Liver (tissue), 9 donors: ENCODE data around the gene PHF23. TPM values are rescaled to one million over a fixed set of nuclear protein-coding genes. Genes with fewer than 3 reads are reported as not detected.

Experiments used
- DNase-seq: peaks from one replicate; pipeline ENCODE4 v3.0.0-alpha.2; 2017; ENCODE audit warnings: low spot score
- H3K27ac ChIP-seq, 2 donors: one replicate each; pipeline ENCODE4 v1.7.0; 2013; ENCODE audit warnings: inconsistent platforms in 2 of 2, low read length in 2 of 2, control low read depth in 1 of 2, low read depth in 1 of 2, mild to moderate bottlenecking in 1 of 2
- H3K27me3 ChIP-seq, 4 donors: one replicate each; pipeline versions ENCODE4 v1.6.1 to v1.7.0; 2013; ENCODE audit warnings: low read length in 3 of 4, inconsistent platforms in 1 of 4, mild to moderate bottlenecking in 1 of 4, moderate library complexity in 1 of 4; ENCODE audit not compliant: control insufficient read depth in 4 of 4, insufficient read depth in 4 of 4
- H3K36me3 ChIP-seq, 4 donors: one replicate each; pipeline versions ENCODE4 v1.6.1 to v1.7.0; 2013; ENCODE audit warnings: low read length in 3 of 4, mild to moderate bottlenecking in 3 of 4, low read depth in 1 of 4, moderate library complexity in 1 of 4; ENCODE audit not compliant: control insufficient read depth in 4 of 4, insufficient read depth in 3 of 4
- H3K4me1 ChIP-seq, 4 donors: one replicate each; pipeline versions ENCODE4 v1.6.1 to v1.7.0; 2013; ENCODE audit warnings: low read length in 3 of 4, mild to moderate bottlenecking in 3 of 4, moderate library complexity in 1 of 4; ENCODE audit not compliant: control insufficient read depth in 4 of 4, insufficient read depth in 4 of 4
- H3K4me3 ChIP-seq, 3 donors: one replicate each; pipeline versions ENCODE4 v1.6.1 to v1.7.0; 2013; ENCODE audit warnings: low read length in 3 of 3, control low read depth in 1 of 3, low read depth in 1 of 3, mild to moderate bottlenecking in 1 of 3
- H3K9ac ChIP-seq, 2 donors: one replicate each; pipeline ENCODE4 v1.7.0; 2013; ENCODE audit warnings: low read length in 2 of 2, mild to moderate bottlenecking in 2 of 2, moderate library complexity in 2 of 2, control low read depth in 1 of 2, low read depth in 1 of 2
- H3K9me3 ChIP-seq, 4 donors: one replicate each; pipeline versions ENCODE4 v1.6.1 to v1.7.0; 2013; ENCODE audit warnings: low read length in 3 of 4; ENCODE audit not compliant: control insufficient read depth in 4 of 4
- ATF3 ChIP-seq: IDR thresholded peaks from 2 replicates; pipeline ENCODE4 v1.6.1; 2016; ENCODE audit warnings: antibody characterized with exemption
- EGR1 ChIP-seq, 2 donors: IDR thresholded peaks; 2 replicates each; pipeline ENCODE4 v1.6.1; 2016 to 2018; ENCODE audit warnings: antibody characterized with exemption in 2 of 2, low read depth in 2 of 2
- FOXA1 ChIP-seq: IDR thresholded peaks from 2 replicates; pipeline ENCODE4 v1.6.1; 2016; ENCODE audit warnings: antibody characterized with exemption
- GABPA ChIP-seq, 2 donors: IDR thresholded peaks in 1 of 2; conservative IDR thresholded peaks in 1 of 2; 2 replicates each; pipeline ENCODE4 v1.6.1; 2016; ENCODE audit warnings: antibody characterized with exemption in 2 of 2, mild to moderate bottlenecking in 1 of 2, moderate library complexity in 1 of 2
- HNF4A ChIP-seq, 2 donors: conservative IDR thresholded peaks; 2 replicates each; pipeline ENCODE4 v1.6.1; 2016; ENCODE audit warnings: antibody characterized with exemption in 2 of 2, mild to moderate bottlenecking in 2 of 2
- HNF4G ChIP-seq: IDR thresholded peaks from 2 replicates; pipeline ENCODE4 v1.6.1; 2016; ENCODE audit warnings: antibody characterized with exemption
- NR2F2 ChIP-seq: IDR thresholded peaks from 2 replicates; pipeline ENCODE4 v1.6.1; 2016; ENCODE audit warnings: antibody characterized with exemption
- RAD21 ChIP-seq, 2 donors: IDR thresholded peaks; 2 replicates each; pipeline ENCODE4 v1.6.1; 2016; ENCODE audit warnings: antibody characterized with exemption in 2 of 2, mild to moderate bottlenecking in 2 of 2
- REST ChIP-seq: IDR thresholded peaks from 2 replicates; pipeline ENCODE4 v1.6.1; 2016; ENCODE audit warnings: antibody characterized with exemption, mild to moderate bottlenecking
- RXRA ChIP-seq, 2 donors: IDR thresholded peaks; 2 replicates each; pipeline ENCODE4 v1.6.1; 2017 to 2018; ENCODE audit warnings: antibody characterized with exemption in 2 of 2, mild to moderate bottlenecking in 1 of 2
- SP1 ChIP-seq: IDR thresholded peaks from 2 replicates; pipeline ENCODE4 v1.6.1; 2018; ENCODE audit warnings: antibody characterized with exemption, mild to moderate bottlenecking
- TAF1 ChIP-seq: conservative IDR thresholded peaks from 2 replicates; pipeline ENCODE4 v1.6.1; 2016; ENCODE audit warnings: antibody characterized with exemption, mild to moderate bottlenecking
- YY1 ChIP-seq: IDR thresholded peaks from 2 replicates; pipeline ENCODE4 v1.6.1; 2016; ENCODE audit warnings: antibody characterized with exemption, mild to moderate bottlenecking
- WGBS: extraction: QIAGEN DNeasy Blood & Tissue Kit; methylation state at CpG from one replicate; pipeline ENCODE4 v1.1.7; 2013; 5-methylcytosine and 5-hydroxymethylcytosine counted together
- polyA plus RNA-seq, 2 donors: library from polyadenylated mRNA; stranded (reverse) in 1 of 2; unstranded in 1 of 2; fragments of 200-250 nt in 1 of 2; fragments of >200 nt in 1 of 2; fragmentation: Nextera tagmentation in 1 of 2; extraction: Ambion mirVana in 1 of 2; gene quantifications; one replicate each; pipeline versions ENCODE4 v1.2.1 to v1.2.3, GENCODE V29; 2013 to 2015
- total RNA-seq, 2 donors: library from RNA; depleted of rRNA; stranded (reverse); fragments of >200 nt; gene quantifications; one replicate each; pipeline ENCODE4 v1.2.3, GENCODE V29; 2014
- TF ChIP-seq, protein P1 (sequence below): IDR thresholded peaks from 2 replicates; pipeline ENCODE4 v1.6.1; 2016; ENCODE audit warnings: antibody characterized with exemption
- TF ChIP-seq, protein P2 (sequence below): IDR thresholded peaks from 2 replicates; pipeline ENCODE4 v1.6.1; 2016; ENCODE audit warnings: antibody characterized with exemption
- donor health status: healthy.
- donor health status: healthy.
- donor health status: healthy.
- donor health status: healthy.
- donor health status: healthy.

The PHF23 gene
- total and polyA plus RNA-seq, 4 donors = 14.0 to 18.3 (median 15.2) TPM

- TF ChIP-seq REST (no peak), YY1 (peak; percentile 82), EGR1 (IDR thresholded peaks at IDR 0.05; ENCODE audit: low read depth in 2 of 2) (no peak), HNF4A (conservative IDR thresholded peaks at IDR 0.05) (peak in 1 of 2 donors; percentile 10)
These were observed 4.9 kb downstream of the PHF23 start, which contains the start of gene DVL2 (continued) for GRCh38 chr17:7234083-7234951.

GRCh38 chr17:7233701-7234082 lies 5.6 kb downstream of the PHF23 start:
- H3K4me3 ChIP-seq = peak overlapping the region; percentile 71 to 98 (median 87)
- TF ChIP-seq NR2F2 = no peak
- TF ChIP-seq YY1 = no peak
- TF ChIP-seq RXRA (IDR thresholded peaks at IDR 0.05) = no peak
- no peak for TF ChIP-seq FOXA1
- no peak for TF ChIP-seq RAD21 (IDR thresholded peaks at IDR 0.05)
- TF ChIP-seq, protein P1, sequence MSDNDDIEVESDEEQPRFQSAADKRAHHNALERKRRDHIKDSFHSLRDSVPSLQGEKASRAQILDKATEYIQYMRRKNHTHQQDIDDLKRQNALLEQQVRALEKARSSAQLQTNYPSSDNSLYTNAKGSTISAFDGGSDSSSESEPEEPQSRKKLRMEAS = no peak
- TF ChIP-seq SP1 = no peak
- TF ChIP-seq ATF3 = no peak
- TF ChIP-seq HNF4A (conservative IDR thresholded peaks at IDR 0.05) = no peak
- TF ChIP-seq, protein P2, sequence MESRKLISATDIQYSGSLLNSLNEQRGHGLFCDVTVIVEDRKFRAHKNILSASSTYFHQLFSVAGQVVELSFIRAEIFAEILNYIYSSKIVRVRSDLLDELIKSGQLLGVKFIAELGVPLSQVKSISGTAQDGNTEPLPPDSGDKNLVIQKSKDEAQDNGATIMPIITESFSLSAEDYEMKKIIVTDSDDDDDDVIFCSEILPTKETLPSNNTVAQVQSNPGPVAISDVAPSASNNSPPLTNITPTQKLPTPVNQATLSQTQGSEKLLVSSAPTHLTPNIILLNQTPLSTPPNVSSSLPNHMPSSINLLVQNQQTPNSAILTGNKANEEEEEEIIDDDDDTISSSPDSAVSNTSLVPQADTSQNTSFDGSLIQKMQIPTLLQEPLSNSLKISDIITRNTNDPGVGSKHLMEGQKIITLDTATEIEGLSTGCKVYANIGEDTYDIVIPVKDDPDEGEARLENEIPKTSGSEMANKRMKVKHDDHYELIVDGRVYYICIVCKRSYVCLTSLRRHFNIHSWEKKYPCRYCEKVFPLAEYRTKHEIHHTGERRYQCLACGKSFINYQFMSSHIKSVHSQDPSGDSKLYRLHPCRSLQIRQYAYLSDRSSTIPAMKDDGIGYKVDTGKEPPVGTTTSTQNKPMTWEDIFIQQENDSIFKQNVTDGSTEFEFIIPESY = no peak
- peak overlapping the region; percentile 89 to 90 for H3K27ac ChIP-seq
- peaks cover 14 to 31% (median 17%) of the 10 kb centered on the region in 4 donors for H3K36me3 ChIP-seq
- H3K4me1 ChIP-seq = peaks cover 4 to 49% (median 34%) of the 10 kb centered on the region in 4 donors
- 1% methylated on average over 9 of the region's 9 CpGs for WGBS
- DNase-seq = no peak
- H3K9me3 ChIP-seq = no peaks in the 10 kb centered on the region
- peak overlapping the region; percentile 21 to 50 for H3K9ac ChIP-seq
- no peaks in the 10 kb centered on the region for H3K27me3 ChIP-seq

- TF ChIP-seq HNF4A (conservative IDR thresholded peaks at IDR 0.05) (no peak), GABPA (IDR thresholded peaks at IDR 0.05 in 1 of 2, conservative IDR thresholded peaks at IDR 0.05 in 1 of 2) (no peak), ATF3 (no peak), TAF1 (no peak), HNF4G (no peak)
- TF ChIP-seq, protein P1 = no peak
- no peaks in the 10 kb centered on the region for H3K9me3 ChIP-seq
- DNase-seq = no peak
- no peak overlapping the region for H3K4me3 ChIP-seq
- H3K9ac ChIP-seq = no peak overlapping the region
- peaks cover 6 to 44% (median 30%) of the 10 kb centered on the region in 4 donors for H3K4me1 ChIP-seq
- peaks cover 17 to 45% (median 21%) of the 10 kb centered on the region in 4 donors for H3K36me3 ChIP-seq
- 91% methylated on average over 5 of the region's 5 CpGs for WGBS
- no peak overlapping the region for H3K27ac ChIP-seq
- no peaks in the 10 kb centered on the region for H3K27me3 ChIP-seq
These were observed 7.1 kb downstream of the PHF23 start for GRCh38 chr17:7232114-7232513.
